ENCODE measurements around the gene PIANP. TPM values are rescaled to one million over a fixed set of nuclear protein-coding genes. Genes with fewer than 3 reads are reported as not detected.
A peak's percentile ranks its signal among the peaks of the same experiment; 100 is the strongest.
"Not testable (repeated sequence)": the region's sequence is repeated elsewhere in the genome, so short reads cannot be mapped to it uniquely, and the experiment has no call there.

Gene PIANP
- total RNA-seq, 1 donor from 2014 or later = 5.6 TPM

DNA sequence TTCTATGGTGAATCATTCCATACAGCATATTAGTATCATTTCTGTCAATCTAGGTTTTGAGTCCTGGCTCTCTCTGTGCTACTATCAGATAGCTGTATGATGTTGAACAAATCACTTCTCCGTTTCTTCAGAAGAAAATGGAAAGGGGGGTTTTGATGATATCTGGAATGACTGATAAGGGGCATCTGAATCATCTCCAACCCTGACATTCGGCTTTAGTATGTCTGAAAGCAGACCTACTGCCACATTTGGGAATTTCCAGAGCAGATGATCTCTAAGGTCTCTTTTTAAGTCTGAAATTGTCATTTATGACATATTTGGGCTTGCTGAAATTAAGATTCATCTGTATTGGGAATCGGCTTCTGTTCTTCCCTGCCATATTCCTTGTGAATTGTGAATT lies 42.2 kb upstream of the PIANP start:
- Histone ChIP-seq H3K4me3 (no peak overlapping the region), H3K9me3 (no peaks in the 10 kb centered on the region), H3K27ac (no peak overlapping the region), H3K27me3 (no peaks in the 10 kb centered on the region), H3K36me3 (peaks cover 0 to 14% of the 10 kb centered on the region in 2 donors), H3K4me1 (no peaks in the 10 kb centered on the region)
- TF ChIP-seq POLR2AphosphoS5 (IDR thresholded peaks at IDR 0.05; ENCODE audit: insufficient read depth in 1 of 2, low read depth in 1 of 2) (no peak), POLR2A (IDR thresholded peaks at IDR 0.05) (no peak)
- TF ChIP-seq, protein P1, sequence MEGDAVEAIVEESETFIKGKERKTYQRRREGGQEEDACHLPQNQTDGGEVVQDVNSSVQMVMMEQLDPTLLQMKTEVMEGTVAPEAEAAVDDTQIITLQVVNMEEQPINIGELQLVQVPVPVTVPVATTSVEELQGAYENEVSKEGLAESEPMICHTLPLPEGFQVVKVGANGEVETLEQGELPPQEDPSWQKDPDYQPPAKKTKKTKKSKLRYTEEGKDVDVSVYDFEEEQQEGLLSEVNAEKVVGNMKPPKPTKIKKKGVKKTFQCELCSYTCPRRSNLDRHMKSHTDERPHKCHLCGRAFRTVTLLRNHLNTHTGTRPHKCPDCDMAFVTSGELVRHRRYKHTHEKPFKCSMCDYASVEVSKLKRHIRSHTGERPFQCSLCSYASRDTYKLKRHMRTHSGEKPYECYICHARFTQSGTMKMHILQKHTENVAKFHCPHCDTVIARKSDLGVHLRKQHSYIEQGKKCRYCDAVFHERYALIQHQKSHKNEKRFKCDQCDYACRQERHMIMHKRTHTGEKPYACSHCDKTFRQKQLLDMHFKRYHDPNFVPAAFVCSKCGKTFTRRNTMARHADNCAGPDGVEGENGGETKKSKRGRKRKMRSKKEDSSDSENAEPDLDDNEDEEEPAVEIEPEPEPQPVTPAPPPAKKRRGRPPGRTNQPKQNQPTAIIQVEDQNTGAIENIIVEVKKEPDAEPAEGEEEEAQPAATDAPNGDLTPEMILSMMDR (IDR thresholded peaks at IDR 0.05) = no peak
- no peak for DNase-seq (ENCODE audit: extremely low spot score in 2 of 2)
- intact Hi-C loops (cut with DNase I) = no loop called here

DNA sequence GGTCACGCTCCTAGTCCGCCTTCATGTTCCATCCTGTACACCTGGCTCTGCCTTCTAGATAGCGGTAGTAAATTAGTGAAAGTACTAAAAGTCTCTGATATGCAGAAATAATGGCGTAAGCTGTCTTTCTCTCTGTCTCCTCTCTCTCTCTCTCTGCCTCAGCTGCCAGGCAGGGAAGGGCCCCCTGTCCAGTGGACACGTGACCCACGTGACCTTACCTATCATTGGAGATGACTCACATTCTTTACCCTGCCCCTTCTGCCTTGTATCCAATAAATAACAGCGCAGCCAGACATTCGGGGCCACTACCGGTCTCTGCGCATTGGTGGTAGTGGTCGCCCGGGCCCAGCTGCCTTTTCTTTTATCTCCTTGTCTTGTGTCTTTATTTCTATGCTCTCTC lies 41.5 kb upstream of the PIANP start:
- DNase-seq (ENCODE audit: extremely low spot score in 2 of 2); intact Hi-C loops (cut with DNase I); H3K27me3 ChIP-seq; H3K27ac ChIP-seq; H3K4me3 ChIP-seq; H3K9me3 ChIP-seq; H3K36me3 ChIP-seq; H3K4me1 ChIP-seq: not testable (repeated sequence)

DNA sequence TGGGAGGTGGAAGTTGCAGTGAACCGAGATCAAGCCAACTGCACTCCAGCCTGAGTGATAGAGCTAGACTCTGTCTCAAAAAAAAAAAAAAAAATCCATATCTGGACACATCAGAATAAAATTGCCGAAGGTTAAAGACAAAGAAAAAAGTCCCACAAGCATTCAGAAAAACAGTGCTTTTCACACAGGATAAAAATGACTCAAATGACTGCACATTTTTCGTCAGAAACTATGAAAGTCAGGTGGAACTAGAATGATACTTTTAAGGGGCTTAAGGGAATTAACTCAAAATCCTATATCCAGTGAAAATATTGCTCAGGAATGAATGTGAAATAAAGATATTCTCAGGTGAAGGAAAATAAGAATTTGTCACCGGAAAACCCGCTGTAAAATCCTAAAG lies 36.1 kb upstream of the PIANP start:
- Histone ChIP-seq H3K36me3 (peaks cover 0 to 6% of the 10 kb centered on the region in 2 donors), H3K27ac (no peak overlapping the region), H3K27me3 (no peaks in the 10 kb centered on the region), H3K9me3 (no peaks in the 10 kb centered on the region), H3K4me3 (no peak overlapping the region), H3K4me1 (peaks cover 5% of the 10 kb centered on the region)
- DNase-seq (ENCODE audit: extremely low spot score in 2 of 2) = no peak
- intact Hi-C loops (cut with DNase I) = loop anchor here (5.0 kb wide), 1 partner anchor 41 kb away; no protein-coding TSS in a partner anchor
- TF ChIP-seq POLR2A (IDR thresholded peaks at IDR 0.05) (no peak), POLR2AphosphoS5 (IDR thresholded peaks at IDR 0.05; ENCODE audit: insufficient read depth in 1 of 2, low read depth in 1 of 2) (no peak)
- TF ChIP-seq, protein P1 (IDR thresholded peaks at IDR 0.05) = no peak

DNA sequence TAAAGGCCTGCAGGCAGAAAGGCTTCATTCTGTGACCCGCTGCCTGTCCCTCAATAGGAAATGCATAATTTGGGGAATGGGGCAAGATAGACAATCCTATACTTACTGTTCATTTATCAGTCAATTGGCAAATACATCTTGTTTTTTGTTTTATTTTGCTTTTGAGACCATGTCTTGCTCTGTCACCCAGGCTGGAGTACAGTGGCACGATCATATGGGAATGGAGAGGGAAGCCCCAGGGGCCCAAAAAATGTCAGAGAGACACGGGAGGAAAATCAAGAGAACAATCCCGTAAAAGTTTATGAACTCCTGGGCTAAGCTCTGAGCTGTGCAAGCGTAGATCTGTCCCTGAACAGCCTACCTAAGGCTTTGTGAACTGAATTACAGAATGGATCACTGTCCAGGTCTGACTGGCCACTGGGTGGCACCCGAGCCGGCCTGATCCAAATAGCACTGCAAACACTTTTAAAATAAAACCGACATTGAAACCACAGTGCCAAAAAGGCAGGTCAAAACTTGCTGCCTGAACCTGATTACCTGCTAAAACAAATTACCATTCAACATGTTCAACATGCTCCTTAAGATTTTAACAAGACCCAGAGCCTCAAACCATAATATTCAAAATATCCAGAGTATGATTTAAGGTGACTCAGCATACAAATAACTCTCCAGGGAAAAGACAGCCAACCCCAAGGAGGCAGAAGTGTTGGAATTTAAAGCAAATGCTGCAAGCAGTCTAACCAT lies 35.0 kb upstream of the PIANP start:
- H3K4me3 ChIP-seq = no peak overlapping the region
- peaks cover 5% of the 10 kb centered on the region for H3K4me1 ChIP-seq
- DNase-seq (ENCODE audit: extremely low spot score in 2 of 2) = no peak
- no peaks in the 10 kb centered on the region for H3K9me3 ChIP-seq
- no peaks in the 10 kb centered on the region for H3K27me3 ChIP-seq
- H3K27ac ChIP-seq = peak overlapping the region; percentile 33
- H3K36me3 ChIP-seq = peaks cover 0 to 14% of the 10 kb centered on the region in 2 donors
- intact Hi-C loops (cut with DNase I) = loop anchor here (5.0 kb wide), 1 partner anchor 42 kb away; no protein-coding TSS in a partner anchor
- TF ChIP-seq, protein P1 (IDR thresholded peaks at IDR 0.05) = peak in 2 of 3 experiments; percentile 74 to 75
- peak in 1 of 2 donors; percentile 89 for TF ChIP-seq POLR2AphosphoS5 (IDR thresholded peaks at IDR 0.05; ENCODE audit: insufficient read depth in 1 of 2, low read depth in 1 of 2)
- no peak for TF ChIP-seq POLR2A (IDR thresholded peaks at IDR 0.05)

DNA sequence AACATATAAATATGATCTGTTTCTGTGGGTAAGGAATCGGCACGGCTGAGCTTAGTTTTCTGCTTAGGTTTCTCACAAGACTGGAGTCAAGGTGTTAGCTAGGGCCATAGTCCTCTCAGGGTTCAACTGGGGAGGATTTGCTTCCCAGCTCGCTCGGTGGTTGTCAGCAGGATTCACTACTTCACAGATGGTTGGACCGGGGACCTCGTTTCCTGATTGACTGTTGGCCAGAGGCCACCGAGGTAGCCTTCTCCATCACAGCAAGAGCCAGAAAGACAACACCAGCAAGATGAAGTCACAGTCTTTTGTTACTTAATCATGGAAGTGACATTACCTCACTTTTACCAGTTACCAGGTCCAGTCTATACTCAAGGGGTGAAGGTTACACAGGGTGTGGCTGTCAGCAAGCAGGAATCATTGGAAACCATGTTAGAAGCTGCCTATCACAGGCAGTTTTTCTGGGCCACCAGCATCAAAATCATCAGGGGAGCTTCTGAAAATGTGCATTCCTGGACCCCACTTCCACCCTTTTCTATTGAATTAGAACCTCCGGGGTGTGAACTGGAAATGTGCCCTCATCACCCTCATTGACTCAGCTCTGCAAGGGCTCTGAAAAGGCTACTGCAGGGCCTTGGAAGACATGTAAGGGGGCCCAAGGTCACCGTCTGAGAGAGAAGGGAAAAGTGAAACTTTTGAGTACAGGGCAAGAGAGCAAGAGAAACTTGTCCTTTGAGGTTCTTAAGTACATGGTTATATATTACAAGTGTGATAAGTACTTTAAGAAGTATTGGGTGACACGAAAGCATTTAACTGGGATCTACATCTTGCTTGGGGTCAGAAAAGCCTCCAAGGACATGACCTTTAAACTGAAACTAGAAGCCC lies 34.1 kb upstream of the PIANP start:
- H3K36me3 ChIP-seq = peaks cover 0 to 23% of the 10 kb centered on the region in 2 donors
- TF ChIP-seq, protein P1 (IDR thresholded peaks at IDR 0.05) = no peak
- TF ChIP-seq POLR2A (IDR thresholded peaks at IDR 0.05) (no peak), POLR2AphosphoS5 (IDR thresholded peaks at IDR 0.05; ENCODE audit: insufficient read depth in 1 of 2, low read depth in 1 of 2) (no peak)
- no peak for DNase-seq (ENCODE audit: extremely low spot score in 2 of 2)
- no peak overlapping the region for H3K27ac ChIP-seq
- intact Hi-C loops (cut with DNase I) = loop anchor here (5.0 kb wide), 1 partner anchor 43 kb away; no protein-coding TSS in a partner anchor
- H3K4me3 ChIP-seq = no peak overlapping the region
- H3K9me3 ChIP-seq = no peaks in the 10 kb centered on the region
- H3K27me3 ChIP-seq = no peaks in the 10 kb centered on the region
- H3K4me1 ChIP-seq = peaks cover 5% of the 10 kb centered on the region

Data from vagina (tissue), 2 donors.